Effector memory CD4-positive, alpha-beta T cell (primary cell): ENCODE results near the gene SEL1L.
"Not testable (repeated sequence)": the region's sequence is repeated elsewhere in the genome, so short reads cannot be mapped to it uniquely, and the experiment has no call there.

Source experiments
- DNase-seq, 3 donors: peaks; one replicate each; pipeline ENCODE4 v3.0.0-alpha.2; 2020
- H3K27ac ChIP-seq: 2 replicates; pipeline ENCODE4 v1.7.0; 2013; ENCODE audit warnings: mild to moderate bottlenecking, low read length, moderate library complexity; ENCODE audit not compliant: insufficient read depth, poor library complexity, severe bottlenecking
- H3K27me3 ChIP-seq: replicated peaks from 2 replicates; pipeline ENCODE4 v1.7.0; 2013; ENCODE audit warnings: mild to moderate bottlenecking, low read length; ENCODE audit not compliant: insufficient read depth, control insufficient read depth, poor library complexity, severe bottlenecking
- H3K36me3 ChIP-seq: 2 replicates; pipeline ENCODE4 v1.7.0; 2013; ENCODE audit warnings: mild to moderate bottlenecking, low read length, moderate library complexity; ENCODE audit not compliant: control insufficient read depth, insufficient read depth
- H3K4me1 ChIP-seq: 2 replicates; pipeline ENCODE4 v1.7.0; 2013; ENCODE audit warnings: low read length, mild to moderate bottlenecking; ENCODE audit not compliant: control insufficient read depth, insufficient read depth, poor library complexity, severe bottlenecking
- H3K4me3 ChIP-seq: 2 replicates; pipeline ENCODE4 v1.7.0; 2013; ENCODE audit warnings: low read length, low read depth, mild to moderate bottlenecking; ENCODE audit not compliant: insufficient read depth, poor library complexity, severe bottlenecking
- H3K9me3 ChIP-seq: 2 replicates; pipeline ENCODE4 v1.7.0; 2013; ENCODE audit warnings: mild to moderate bottlenecking, low read length, moderate library complexity; ENCODE audit not compliant: control insufficient read depth

Gene SEL1L

GRCh38 chr14:81533212-81533535 lies 479 bp downstream of the SEL1L start:
- no peak for DNase-seq
- Histone ChIP-seq H3K4me1 (peaks cover 19% of the 10 kb centered on the region), H3K9me3 (no peaks in the 10 kb centered on the region), H3K27ac (peak overlapping the region; percentile 66), H3K27me3 (no peaks in the 10 kb centered on the region), H3K36me3 (no peaks in the 10 kb centered on the region), H3K4me3 (peak overlapping the region; percentile 84)

GRCh38 chr14:81529391-81529790 lies 4.3 kb downstream of the SEL1L start:
- H3K4me3 ChIP-seq = no peak overlapping the region
- DNase-seq = no peak
- H3K4me1 ChIP-seq = peaks cover 17% of the 10 kb centered on the region
- peaks cover 21% of the 10 kb centered on the region for H3K36me3 ChIP-seq
- no peak overlapping the region for H3K27ac ChIP-seq
- no peaks in the 10 kb centered on the region for H3K9me3 ChIP-seq
- no peaks in the 10 kb centered on the region for H3K27me3 ChIP-seq

GRCh38 chr14:81525129-81525528 lies 8.5 kb downstream of the SEL1L start:
- H3K36me3 ChIP-seq = peaks cover 43% of the 10 kb centered on the region
- H3K27ac ChIP-seq = no peak overlapping the region
- no peak overlapping the region for H3K4me3 ChIP-seq
- H3K4me1 ChIP-seq = peaks cover 8% of the 10 kb centered on the region
- H3K27me3 ChIP-seq = no peaks in the 10 kb centered on the region
- H3K9me3 ChIP-seq = no peaks in the 10 kb centered on the region
- DNase-seq = no peak

- no peak overlapping the region for H3K4me3 ChIP-seq
- no peak for DNase-seq
- H3K27ac ChIP-seq = no peak overlapping the region
- no peaks in the 10 kb centered on the region for H3K9me3 ChIP-seq
- peaks cover 14% of the 10 kb centered on the region for H3K4me1 ChIP-seq
- H3K36me3 ChIP-seq = peaks cover 43% of the 10 kb centered on the region
- H3K27me3 ChIP-seq = no peaks in the 10 kb centered on the region
Measured at GRCh38 chr14:81523616-81524015, 10.0 kb downstream of the SEL1L start.

- H3K27ac ChIP-seq = no peak overlapping the region
- no peak for DNase-seq
- no peaks in the 10 kb centered on the region for H3K27me3 ChIP-seq
- H3K9me3 ChIP-seq = no peaks in the 10 kb centered on the region
- H3K4me1 ChIP-seq = peaks cover 11% of the 10 kb centered on the region
- H3K4me3 ChIP-seq = no peak overlapping the region
- H3K36me3 ChIP-seq = peaks cover 43% of the 10 kb centered on the region
Measured at GRCh38 chr14:81523016-81523415, 10.6 kb downstream of the SEL1L start.

GRCh38 chr14:81521356-81521755 lies 12.3 kb downstream of the SEL1L start:
- H3K9me3 ChIP-seq = no peaks in the 10 kb centered on the region
- no peaks in the 10 kb centered on the region for H3K27me3 ChIP-seq
- H3K36me3 ChIP-seq = peaks cover 36% of the 10 kb centered on the region
- DNase-seq = no peak
- H3K27ac ChIP-seq = no peak overlapping the region
- no peak overlapping the region for H3K4me3 ChIP-seq
- H3K4me1 ChIP-seq = peaks cover 11% of the 10 kb centered on the region

- Histone ChIP-seq H3K27ac (no peak overlapping the region), H3K27me3 (no peaks in the 10 kb centered on the region), H3K4me3 (no peak overlapping the region), H3K4me1 (peaks cover 11% of the 10 kb centered on the region), H3K36me3 (peaks cover 31% of the 10 kb centered on the region), H3K9me3 (no peaks in the 10 kb centered on the region)
- DNase-seq = no peak
Measured at GRCh38 chr14:81519200-81520011, 14.2 kb downstream of the SEL1L start.

- no peak for DNase-seq
- H3K27ac ChIP-seq = no peak overlapping the region
- H3K36me3 ChIP-seq = peaks cover 18% of the 10 kb centered on the region
Measured at GRCh38 chr14:81517798-81518398, 15.8 kb downstream of the SEL1L start.

GRCh38 chr14:81516986-81517797 lies 16.5 kb downstream of the SEL1L start:
- Histone ChIP-seq H3K27me3 (no peaks in the 10 kb centered on the region), H3K4me3 (no peak overlapping the region), H3K27ac (no peak overlapping the region), H3K4me1 (peaks cover 11% of the 10 kb centered on the region), H3K36me3 (peaks cover 11% of the 10 kb centered on the region), H3K9me3 (no peaks in the 10 kb centered on the region)
- no peak for DNase-seq

More at GRCh38 chr14:81517798-81518398, 15.8 kb downstream of the SEL1L start:
- Histone ChIP-seq H3K4me3 (no peak overlapping the region), H3K27me3 (no peaks in the 10 kb centered on the region), H3K9me3 (no peaks in the 10 kb centered on the region), H3K4me1 (peaks cover 11% of the 10 kb centered on the region)

GRCh38 chr14:81515927-81516326 lies 17.7 kb downstream of the SEL1L start:
- peaks cover 11% of the 10 kb centered on the region for H3K4me1 ChIP-seq
- not testable (repeated sequence) for H3K36me3 ChIP-seq, H3K9me3 ChIP-seq, H3K4me3 ChIP-seq, H3K27ac ChIP-seq, H3K27me3 ChIP-seq, DNase-seq
